ENCODE results near the gene SYN1.
A peak's percentile ranks its signal among the peaks of the same experiment; 100 is the strongest.

SYN1 gene

GRCh38 chrX:47661539-47661938 lies 41.9 kb upstream of the SYN1 start:
- Histone ChIP-seq H3K4me1 (ENCODE audit: insufficient read depth, low read length) (peaks cover 24% of the 10 kb centered on the region), H3K9ac (ENCODE audit: low read depth, low read length) (no peak overlapping the region), H3K27ac (ENCODE audit: low read length) (no peak overlapping the region), H3K36me3 (ENCODE audit: insufficient read depth, low read length) (peaks cover 14% of the 10 kb centered on the region), H3K79me2 (ENCODE audit: insufficient read depth, low read length) (peaks cover 14% of the 10 kb centered on the region), H4K20me1 (ENCODE audit: insufficient read depth, low read length) (no peaks in the 10 kb centered on the region), H3K27me3 (ENCODE audit: insufficient read depth, low read length, poor library complexity) (no peaks in the 10 kb centered on the region), H3K4me3 (ENCODE audit: low read depth in 1 of 2, low read length in 2 of 2) (no peak overlapping the region), H3K4me2 (ENCODE audit: insufficient read depth, low read length) (no peak overlapping the region), H2AFZ (ENCODE audit: low read depth, low read length) (no peak overlapping the region), H3K9me3 (ENCODE audit: insufficient read depth, low read length, severe bottlenecking) (no peaks in the 10 kb centered on the region)
- DNase-seq (no peak), ATAC-seq (ENCODE audit: insufficient read depth, low read depth) (no peak)
- no peak for TF ChIP-seq EZH2 (IDR thresholded peaks at IDR 0.05; ENCODE audit: borderline replicate concordance, low read depth, low read length, severe bottlenecking)
- TF ChIP-seq, protein P1, sequence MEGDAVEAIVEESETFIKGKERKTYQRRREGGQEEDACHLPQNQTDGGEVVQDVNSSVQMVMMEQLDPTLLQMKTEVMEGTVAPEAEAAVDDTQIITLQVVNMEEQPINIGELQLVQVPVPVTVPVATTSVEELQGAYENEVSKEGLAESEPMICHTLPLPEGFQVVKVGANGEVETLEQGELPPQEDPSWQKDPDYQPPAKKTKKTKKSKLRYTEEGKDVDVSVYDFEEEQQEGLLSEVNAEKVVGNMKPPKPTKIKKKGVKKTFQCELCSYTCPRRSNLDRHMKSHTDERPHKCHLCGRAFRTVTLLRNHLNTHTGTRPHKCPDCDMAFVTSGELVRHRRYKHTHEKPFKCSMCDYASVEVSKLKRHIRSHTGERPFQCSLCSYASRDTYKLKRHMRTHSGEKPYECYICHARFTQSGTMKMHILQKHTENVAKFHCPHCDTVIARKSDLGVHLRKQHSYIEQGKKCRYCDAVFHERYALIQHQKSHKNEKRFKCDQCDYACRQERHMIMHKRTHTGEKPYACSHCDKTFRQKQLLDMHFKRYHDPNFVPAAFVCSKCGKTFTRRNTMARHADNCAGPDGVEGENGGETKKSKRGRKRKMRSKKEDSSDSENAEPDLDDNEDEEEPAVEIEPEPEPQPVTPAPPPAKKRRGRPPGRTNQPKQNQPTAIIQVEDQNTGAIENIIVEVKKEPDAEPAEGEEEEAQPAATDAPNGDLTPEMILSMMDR (IDR thresholded peaks at IDR 0.05; ENCODE audit: borderline replicate concordance, extremely low read depth, low read length, poor library complexity, severe bottlenecking) = no peak

DNA sequence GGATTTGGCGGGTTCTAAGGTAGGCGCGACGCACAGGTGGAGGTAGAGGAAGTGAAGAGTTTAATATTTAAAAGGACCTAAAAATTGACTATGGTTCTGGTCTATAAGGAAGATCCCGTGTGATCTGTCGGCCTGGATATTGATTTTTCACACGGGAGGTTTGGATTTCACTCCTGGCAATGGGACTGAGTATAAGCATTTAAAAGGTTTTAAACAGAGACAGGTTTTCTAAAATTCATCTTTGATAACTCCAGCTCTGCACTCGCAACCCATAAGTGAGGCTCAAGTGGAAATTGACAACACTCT lies 39.7 kb upstream of the SYN1 start:
- TF ChIP-seq EZH2 (IDR thresholded peaks at IDR 0.05; ENCODE audit: borderline replicate concordance, low read depth, low read length, severe bottlenecking) = no peak
- TF ChIP-seq, protein P1 (IDR thresholded peaks at IDR 0.05; ENCODE audit: borderline replicate concordance, extremely low read depth, low read length, poor library complexity, severe bottlenecking) = no peak
- no peaks in the 10 kb centered on the region for H3K27me3 ChIP-seq (ENCODE audit: insufficient read depth, low read length, poor library complexity)
- H3K79me2 ChIP-seq (ENCODE audit: insufficient read depth, low read length) = peaks cover 14% of the 10 kb centered on the region
- peaks cover 27% of the 10 kb centered on the region for H3K36me3 ChIP-seq (ENCODE audit: insufficient read depth, low read length)
- ATAC-seq (ENCODE audit: insufficient read depth, low read depth) (no peak), DNase-seq (no peak)
- H3K4me3 ChIP-seq (ENCODE audit: low read depth in 1 of 2, low read length in 2 of 2) = peak overlapping the region in 1 of 2 experiments; percentile 83; a peak in 2 of 4 replicates
- peaks cover 24% of the 10 kb centered on the region for H3K4me1 ChIP-seq (ENCODE audit: insufficient read depth, low read length)
- peak overlapping the region; percentile 100 for H3K27ac ChIP-seq (ENCODE audit: low read length)
- H2AFZ ChIP-seq (ENCODE audit: low read depth, low read length) = peak overlapping the region; percentile 78
- no peaks in the 10 kb centered on the region for H4K20me1 ChIP-seq (ENCODE audit: insufficient read depth, low read length)
- no peaks in the 10 kb centered on the region for H3K9me3 ChIP-seq (ENCODE audit: insufficient read depth, low read length, severe bottlenecking)
- peak overlapping the region; percentile 78 for H3K4me2 ChIP-seq (ENCODE audit: insufficient read depth, low read length)
- peak overlapping the region; percentile 91 for H3K9ac ChIP-seq (ENCODE audit: low read depth, low read length)

GRCh38 chrX:47658684-47659420 lies 39.2 kb upstream of the SYN1 start, which contains the start of gene UXT:
Gene UXT (minus strand): TSS chrX:47659180. CDS start chrX:47658927, 253 bp downstream.
- TF ChIP-seq EZH2 (IDR thresholded peaks at IDR 0.05; ENCODE audit: borderline replicate concordance, low read depth, low read length, severe bottlenecking) = no peak
- TF ChIP-seq, protein P1 (IDR thresholded peaks at IDR 0.05; ENCODE audit: borderline replicate concordance, extremely low read depth, low read length, poor library complexity, severe bottlenecking) = no peak

More at GRCh38 chrX:47658684-47659420, 39.2 kb upstream of the SYN1 start, which contains the start of gene UXT:
- Histone ChIP-seq H3K4me1 (ENCODE audit: insufficient read depth, low read length) (peaks cover 24% of the 10 kb centered on the region), H3K9ac (ENCODE audit: low read depth, low read length) (peak within 1 kb of the TSS; percentile 91), H2AFZ (ENCODE audit: low read depth, low read length) (peak within 1 kb of the TSS; percentile 85), H3K4me3 (ENCODE audit: low read depth in 1 of 2, low read length in 2 of 2) (peak within 1 kb of the TSS; percentile 70 to 83; a peak in 3 of 4 replicates), H3K4me2 (ENCODE audit: insufficient read depth, low read length) (peak within 1 kb of the TSS; percentile 78), H3K9me3 (ENCODE audit: insufficient read depth, low read length, severe bottlenecking) (no peaks in the 10 kb centered on the region), H3K36me3 (ENCODE audit: insufficient read depth, low read length) (peaks cover 29% of the 10 kb centered on the region), H3K79me2 (ENCODE audit: insufficient read depth, low read length) (peaks cover 14% of the 10 kb centered on the region), H3K27me3 (ENCODE audit: insufficient read depth, low read length, poor library complexity) (no peaks in the 10 kb centered on the region), H3K27ac (ENCODE audit: low read length) (peak within 1 kb of the TSS; percentile 100), H4K20me1 (ENCODE audit: insufficient read depth, low read length) (no peaks in the 10 kb centered on the region)
- peak; percentile 88 for ATAC-seq (ENCODE audit: insufficient read depth, low read depth)
- peak; percentile 96 for DNase-seq

Measured in DND-41 (cell line).